Osteoblast (primary cell): ENCODE data around the gene NUP153. TPM values are rescaled to one million over a fixed set of nuclear protein-coding genes. Genes with fewer than 3 reads are reported as not detected.

Source experiments
- DNase-seq: peaks from one replicate; pipeline ENCODE4 v3.0.0; 2011; ENCODE audit warnings: low spot score, mixed read lengths; ENCODE audit not compliant: insufficient read length; ENCODE audit errors: missing footprints
- H2AFZ ChIP-seq: 2 replicates; pipeline ENCODE4 v1.6.0; 2011; ENCODE audit warnings: mild to moderate bottlenecking, low read length
- H3K27ac ChIP-seq: 2 replicates; pipeline ENCODE4 v1.5.1; 2011; ENCODE audit warnings: mild to moderate bottlenecking, low read depth, low read length, moderate library complexity
- H3K27me3 ChIP-seq: 2 replicates; pipeline ENCODE4 v1.6.0; 2012; ENCODE audit warnings: mild to moderate bottlenecking, control low read depth, inconsistent platforms, low read length, moderate library complexity; ENCODE audit not compliant: insufficient read depth
- H3K36me3 ChIP-seq: 2 replicates; pipeline ENCODE4 v1.5.1; 2011; ENCODE audit warnings: mild to moderate bottlenecking, low read length, control low read depth, moderate library complexity; ENCODE audit not compliant: insufficient read depth
- H3K4me1 ChIP-seq: 2 replicates; pipeline ENCODE4 v1.5.1; 2011; ENCODE audit warnings: mild to moderate bottlenecking, low read length, control low read depth, moderate library complexity; ENCODE audit not compliant: insufficient read depth
- H3K4me2 ChIP-seq: 2 replicates; pipeline ENCODE4 v1.6.0; 2011; ENCODE audit warnings: mild to moderate bottlenecking, low read length; ENCODE audit not compliant: insufficient read depth
- H3K4me3 ChIP-seq: fragments of 200-600 bp; sonication (generic); 3 replicates; pipeline ENCODE4 v1.5.1; 2012; ENCODE audit warnings: mild to moderate bottlenecking, low read length, inconsistent platforms; ENCODE audit not compliant: insufficient read depth
- H3K79me2 ChIP-seq: 2 replicates; pipeline ENCODE4 v1.6.0; 2012; ENCODE audit warnings: mild to moderate bottlenecking, low read length, control low read depth, inconsistent platforms; ENCODE audit not compliant: insufficient read depth
- H3K9me3 ChIP-seq: 2 replicates; pipeline ENCODE4 v1.5.1; 2011; ENCODE audit warnings: low read depth, low read length, control low read depth
- H4K20me1 ChIP-seq: 2 replicates; pipeline ENCODE4 v1.6.0; 2012; ENCODE audit warnings: mild to moderate bottlenecking, low read length, control low read depth; ENCODE audit not compliant: insufficient read depth
- CTCF ChIP-seq: IDR thresholded peaks from 2 replicates; pipeline ENCODE4 v1.5.1; 2011; ENCODE audit warnings: mild to moderate bottlenecking, low read depth, low read length, moderate library complexity; ENCODE audit errors: extremely low read depth
- total RNA-seq: library from RNA; depleted of rRNA; stranded (reverse); fragments of >200 nt; gene quantifications from 2 replicates; pipeline ENCODE4 v1.2.3, GENCODE V29; 2012

Gene NUP153
- total RNA-seq, 1 donor = 28.6 TPM

DNA sequence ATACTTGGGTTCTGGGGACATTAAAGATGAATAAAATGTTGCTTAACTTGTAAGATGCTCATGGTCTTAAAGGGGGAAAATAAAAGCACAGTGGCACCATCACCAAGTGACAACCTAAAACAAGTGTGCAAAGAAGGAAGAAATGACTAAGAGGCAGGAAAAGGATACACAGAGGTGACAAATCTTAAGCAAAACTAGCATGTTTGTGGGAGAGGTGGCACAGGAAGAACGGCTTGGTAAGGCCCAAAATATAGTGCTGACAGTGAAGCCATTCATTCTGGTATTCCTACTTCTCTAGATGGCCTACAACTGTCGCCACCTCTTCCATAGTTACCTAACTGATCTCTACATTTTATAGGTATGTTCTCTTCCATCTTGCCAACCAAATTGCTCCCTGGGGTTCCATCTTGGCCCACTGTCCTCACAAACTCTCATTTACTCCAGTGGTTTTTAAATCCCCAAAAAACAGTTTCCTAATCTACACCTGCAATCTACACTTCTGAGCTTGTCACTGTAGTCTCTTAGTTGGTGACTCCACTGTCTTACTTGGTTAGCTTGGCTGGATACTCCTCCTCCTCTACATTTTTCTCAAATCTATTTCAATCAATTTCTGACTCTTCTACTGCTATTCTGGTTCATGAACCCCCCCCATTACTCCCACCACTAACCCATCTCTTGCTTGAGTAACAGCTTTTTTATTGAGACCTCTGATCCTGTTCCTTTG, 73.1 kb downstream of the NUP153 start:
- no peak overlapping the region for H3K4me3 ChIP-seq
- no peaks in the 10 kb centered on the region for H3K27me3 ChIP-seq
- no peak overlapping the region for H3K27ac ChIP-seq
- no peak overlapping the region for H3K4me2 ChIP-seq
- peaks cover 39% of the 10 kb centered on the region for H3K36me3 ChIP-seq
- no peak for DNase-seq
- no peak overlapping the region for H2AFZ ChIP-seq
- H3K9me3 ChIP-seq = no peaks in the 10 kb centered on the region
- peaks cover 44% of the 10 kb centered on the region for H3K79me2 ChIP-seq
- peaks cover 9% of the 10 kb centered on the region for H3K4me1 ChIP-seq
- no peaks in the 10 kb centered on the region for H4K20me1 ChIP-seq
- no peak for TF ChIP-seq CTCF

GRCh38 chr6:17632934-17633333, 73.8 kb downstream of the NUP153 start:
- Histone ChIP-seq H3K27me3 (no peaks in the 10 kb centered on the region), H3K4me1 (peaks cover 2% of the 10 kb centered on the region), H4K20me1 (no peaks in the 10 kb centered on the region), H3K4me3 (no peak overlapping the region), H2AFZ (no peak overlapping the region), H3K27ac (no peak overlapping the region), H3K79me2 (peaks cover 42% of the 10 kb centered on the region), H3K4me2 (no peak overlapping the region), H3K9me3 (no peaks in the 10 kb centered on the region), H3K36me3 (peaks cover 34% of the 10 kb centered on the region)
- TF ChIP-seq CTCF = no peak
- no peak for DNase-seq

DNA sequence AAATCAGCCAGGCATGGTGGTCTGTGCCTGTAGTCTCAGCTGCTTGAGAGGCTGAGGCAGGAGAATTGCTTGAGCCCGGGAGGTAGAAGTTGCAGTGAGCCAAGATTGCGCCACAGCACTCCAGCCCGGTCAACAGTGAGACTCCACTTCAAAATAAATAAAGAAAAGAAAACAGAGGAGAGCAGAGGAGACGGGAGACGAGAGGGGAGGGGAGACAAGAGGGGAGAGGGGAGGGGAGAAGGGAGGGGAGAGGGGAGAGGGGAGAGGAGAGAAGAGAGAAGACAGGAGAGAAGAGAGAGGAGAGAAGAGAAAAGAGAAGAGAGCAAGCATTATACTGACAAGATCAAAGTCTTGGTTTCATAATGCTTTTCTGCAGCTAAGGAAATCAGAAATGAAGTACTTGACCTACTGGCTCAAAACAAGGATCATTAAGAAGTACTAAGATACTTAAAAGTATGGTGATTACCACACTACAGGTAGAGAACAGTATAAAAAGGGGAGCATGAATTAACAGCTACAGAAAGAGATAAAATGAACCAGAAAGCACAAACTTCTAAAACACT, 76.1 kb downstream of the NUP153 start:
- Histone ChIP-seq H3K27ac (no peak overlapping the region), H3K79me2 (peaks cover 50% of the 10 kb centered on the region), H3K4me1 (no peaks in the 10 kb centered on the region), H3K9me3 (no peaks in the 10 kb centered on the region), H3K36me3 (peaks cover 38% of the 10 kb centered on the region), H4K20me1 (no peaks in the 10 kb centered on the region), H3K4me3 (no peak overlapping the region), H2AFZ (no peak overlapping the region), H3K4me2 (no peak overlapping the region), H3K27me3 (no peaks in the 10 kb centered on the region)
- no peak for DNase-seq
- no peak for TF ChIP-seq CTCF

DNA sequence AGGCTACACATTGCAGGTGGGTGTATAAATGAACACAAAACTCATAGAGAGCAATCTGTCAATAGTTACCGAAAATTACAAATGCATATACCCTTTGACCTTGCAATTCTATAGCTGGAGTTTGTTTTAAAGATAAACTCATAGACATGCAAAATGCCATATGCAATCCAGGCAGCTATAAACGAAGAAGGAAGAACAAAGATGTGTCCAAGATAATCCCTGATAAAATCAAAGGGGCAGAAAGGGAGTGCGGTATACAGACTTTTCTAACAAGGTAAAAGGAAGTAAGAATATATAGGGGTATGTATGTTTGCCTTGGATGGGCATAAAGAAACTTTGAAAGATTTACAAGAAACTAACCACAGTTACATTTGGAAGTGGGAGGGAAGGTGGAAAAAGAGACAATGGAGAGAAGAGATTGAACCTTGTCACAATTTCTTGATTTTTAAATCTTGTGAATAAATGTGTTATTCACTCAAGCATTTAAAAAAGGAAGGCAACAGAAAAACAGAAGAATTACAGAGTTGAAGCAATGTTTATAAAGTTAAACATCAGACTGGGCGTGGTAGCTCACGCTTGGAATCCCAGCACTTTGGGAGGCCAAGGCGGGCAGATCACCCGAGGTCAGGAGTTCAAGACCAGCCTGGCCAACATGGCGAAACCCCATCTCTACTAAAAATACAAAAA, 76.8 kb downstream of the NUP153 start:
- TF ChIP-seq CTCF = no peak
- H3K9me3 ChIP-seq = no peaks in the 10 kb centered on the region
- no peak overlapping the region for H3K4me3 ChIP-seq
- H3K36me3 ChIP-seq = peaks cover 44% of the 10 kb centered on the region
- H3K27me3 ChIP-seq = no peaks in the 10 kb centered on the region
- no peaks in the 10 kb centered on the region for H3K4me1 ChIP-seq
- H3K27ac ChIP-seq = no peak overlapping the region
- DNase-seq = no peak
- no peak overlapping the region for H3K4me2 ChIP-seq
- peaks cover 48% of the 10 kb centered on the region for H3K79me2 ChIP-seq
- H2AFZ ChIP-seq = no peak overlapping the region
- no peaks in the 10 kb centered on the region for H4K20me1 ChIP-seq
